Right lobe of liver (tissue), 4 donors: ENCODE results near the gene PLXNA4.

ENCODE experiments used
- CTCF ChIP-seq, 4 donors: fragments of 200-600 bp in 3 of 4; fragments of 450-650 bp in 1 of 4; IDR thresholded peaks; one replicate each; pipeline versions ENCODE4 v1.5.1 to v1.8.0; 2016 to 2022; ENCODE audit warnings: antibody characterized with exemption in 4 of 4, mild to moderate bottlenecking in 2 of 4
- POLR2A ChIP-seq: fragments of 450-650 bp; IDR thresholded peaks from one replicate; pipeline ENCODE4 v1.6.1; 2017; ENCODE audit warnings: antibody characterized with exemption, mild to moderate bottlenecking
- donor health status: DM: no; HTN: no; CAD: no.
- donor health status: DM: no; HTN: no; CAD: no.
- donor health status: DM: no; HTN: yes; CAD: no.

- TF ChIP-seq CTCF (IDR thresholded peaks at IDR 0.05), result no peak
- TF ChIP-seq POLR2A, result no peak
Observed at GRCh38 chr7:132328047-132328620, 248.1 kb downstream of the PLXNA4 start.
